A549 (cell line): Measurements from ENCODE around the gene COMT.

Experiments used
- MAZ ChIP-seq: fragments of 150-350 bp; IDR thresholded peaks from 2 replicates; pipeline ENCODE4 v1.6.1; 2014; ENCODE audit warnings: antibody characterized with exemption, low read depth, low read length, borderline replicate concordance
- NR3C1 ChIP-seq: fragments of >200 bp; sonication (Bioruptor Twin); formaldehyde crosslinking; IDR thresholded peaks from 3 replicates; pipeline ENCODE4 v1.6.1; 2017
- TF ChIP-seq, protein P1 (sequence below): fragments of >200 bp; sonication (Bioruptor Twin); formaldehyde crosslinking; IDR thresholded peaks from 3 replicates; pipeline ENCODE4 v1.5.1; 2016

DNA sequence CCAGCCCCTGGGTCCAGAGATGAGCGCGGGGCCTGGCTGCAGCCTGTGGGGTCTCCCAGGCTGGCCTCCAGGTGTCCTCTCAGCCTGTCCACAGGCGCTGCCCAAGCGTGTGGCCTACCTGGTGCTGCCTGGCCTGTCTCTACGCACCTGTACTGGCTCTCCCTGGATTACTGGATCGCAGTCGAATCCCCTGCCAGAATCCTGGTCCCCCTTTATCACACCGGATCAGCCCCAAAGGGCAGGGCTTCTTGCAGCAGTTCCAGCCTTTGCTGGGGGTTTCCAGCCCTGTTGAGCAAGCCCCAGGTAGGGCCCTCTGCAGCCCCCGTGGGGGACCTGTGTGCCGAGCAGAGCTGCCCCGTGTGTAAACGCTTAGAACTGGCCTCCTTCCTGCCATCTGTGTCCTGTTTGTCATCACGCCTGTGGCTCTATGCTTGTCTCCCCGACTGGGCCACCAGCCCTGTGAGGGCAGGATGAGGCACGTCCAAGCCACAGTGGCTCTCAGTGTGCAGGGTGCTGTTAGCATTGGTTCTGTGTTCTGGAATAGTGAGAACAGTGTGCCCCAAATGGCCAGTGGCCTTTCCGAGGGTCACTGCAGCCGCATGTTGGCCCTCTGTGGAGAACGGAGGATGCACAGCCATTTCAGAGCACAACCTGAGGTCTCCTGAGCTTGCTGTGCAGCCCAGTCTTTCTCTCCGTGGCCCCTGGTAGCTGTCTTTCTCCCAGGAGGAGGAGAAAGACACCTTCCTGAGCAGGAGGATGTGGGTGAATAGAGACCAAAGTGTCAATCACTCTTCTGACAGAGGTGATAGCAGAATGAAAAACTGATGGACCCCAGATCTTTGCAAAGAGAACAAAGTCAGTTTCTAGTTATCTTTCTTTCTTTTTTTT is 13.9 kb downstream of the COMT start:
- TF ChIP-seq, protein P1, sequence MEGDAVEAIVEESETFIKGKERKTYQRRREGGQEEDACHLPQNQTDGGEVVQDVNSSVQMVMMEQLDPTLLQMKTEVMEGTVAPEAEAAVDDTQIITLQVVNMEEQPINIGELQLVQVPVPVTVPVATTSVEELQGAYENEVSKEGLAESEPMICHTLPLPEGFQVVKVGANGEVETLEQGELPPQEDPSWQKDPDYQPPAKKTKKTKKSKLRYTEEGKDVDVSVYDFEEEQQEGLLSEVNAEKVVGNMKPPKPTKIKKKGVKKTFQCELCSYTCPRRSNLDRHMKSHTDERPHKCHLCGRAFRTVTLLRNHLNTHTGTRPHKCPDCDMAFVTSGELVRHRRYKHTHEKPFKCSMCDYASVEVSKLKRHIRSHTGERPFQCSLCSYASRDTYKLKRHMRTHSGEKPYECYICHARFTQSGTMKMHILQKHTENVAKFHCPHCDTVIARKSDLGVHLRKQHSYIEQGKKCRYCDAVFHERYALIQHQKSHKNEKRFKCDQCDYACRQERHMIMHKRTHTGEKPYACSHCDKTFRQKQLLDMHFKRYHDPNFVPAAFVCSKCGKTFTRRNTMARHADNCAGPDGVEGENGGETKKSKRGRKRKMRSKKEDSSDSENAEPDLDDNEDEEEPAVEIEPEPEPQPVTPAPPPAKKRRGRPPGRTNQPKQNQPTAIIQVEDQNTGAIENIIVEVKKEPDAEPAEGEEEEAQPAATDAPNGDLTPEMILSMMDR: no peak
- TF ChIP-seq MAZ (no peak), NR3C1 (no peak)
